Measurements from ENCODE around the gene PARD3B.

DNA sequence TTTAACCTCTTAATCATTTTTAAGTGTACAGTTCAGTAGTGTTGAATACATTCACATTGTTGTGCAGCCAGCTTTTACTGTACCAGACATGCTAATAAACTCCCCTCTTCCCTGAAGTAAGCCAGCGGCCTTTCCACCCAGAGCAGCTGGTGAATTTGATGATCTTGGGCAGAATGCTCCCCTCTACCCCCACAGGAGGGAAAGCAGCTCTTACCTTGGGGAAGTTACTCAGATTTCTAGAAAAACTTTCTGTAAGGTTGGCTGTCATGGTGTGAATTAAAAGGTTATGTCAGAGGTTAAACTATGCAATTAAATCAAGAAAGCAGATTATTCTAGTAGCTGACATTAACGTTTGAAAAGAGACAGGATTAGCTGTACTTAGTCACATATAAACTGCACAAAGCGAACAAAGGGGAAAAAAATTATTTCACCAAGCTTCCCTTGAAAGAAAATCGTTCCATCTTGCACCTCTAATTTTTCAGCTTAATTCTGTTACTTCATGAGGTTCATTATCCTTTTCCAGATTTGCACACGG lies 738.5 kb downstream of the PARD3B start:
- TF ChIP-seq YY1 (IDR thresholded peaks at IDR 0.05; ENCODE audit: insufficient read depth, insufficient read length) (no peak), ZNF274 (IDR thresholded peaks at IDR 0.05; ENCODE audit: low read depth, low read length) (no peak), SUZ12 (IDR thresholded peaks at IDR 0.05; ENCODE audit: extremely low read depth, insufficient read depth, insufficient read length) (no peak)

All from NT2/D1 (cell line).